Measurements from ENCODE around the gene MAN1A1.

DNA sequence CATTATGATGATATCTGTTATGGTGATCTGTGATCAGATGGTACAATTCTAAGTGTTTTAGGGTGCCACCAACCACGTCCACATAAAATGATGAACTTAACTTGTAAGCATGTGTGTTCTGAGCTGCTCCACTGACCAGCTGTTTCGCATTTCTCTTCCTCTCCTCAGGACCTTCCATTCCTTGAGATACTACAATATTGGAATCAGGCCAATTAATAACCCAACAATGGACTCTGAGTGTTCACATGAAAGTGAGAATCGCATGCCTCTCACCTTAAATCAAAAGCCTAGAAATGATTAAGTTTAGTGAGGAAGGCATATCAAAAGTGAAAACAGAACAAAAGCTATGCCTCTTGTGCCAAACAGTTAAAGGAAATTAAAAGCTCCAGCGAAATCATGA lies 114.6 kb downstream of the MAN1A1 start:
- no peak for TF ChIP-seq POLR2A (IDR thresholded peaks at IDR 0.05)
- TF ChIP-seq, protein P1, sequence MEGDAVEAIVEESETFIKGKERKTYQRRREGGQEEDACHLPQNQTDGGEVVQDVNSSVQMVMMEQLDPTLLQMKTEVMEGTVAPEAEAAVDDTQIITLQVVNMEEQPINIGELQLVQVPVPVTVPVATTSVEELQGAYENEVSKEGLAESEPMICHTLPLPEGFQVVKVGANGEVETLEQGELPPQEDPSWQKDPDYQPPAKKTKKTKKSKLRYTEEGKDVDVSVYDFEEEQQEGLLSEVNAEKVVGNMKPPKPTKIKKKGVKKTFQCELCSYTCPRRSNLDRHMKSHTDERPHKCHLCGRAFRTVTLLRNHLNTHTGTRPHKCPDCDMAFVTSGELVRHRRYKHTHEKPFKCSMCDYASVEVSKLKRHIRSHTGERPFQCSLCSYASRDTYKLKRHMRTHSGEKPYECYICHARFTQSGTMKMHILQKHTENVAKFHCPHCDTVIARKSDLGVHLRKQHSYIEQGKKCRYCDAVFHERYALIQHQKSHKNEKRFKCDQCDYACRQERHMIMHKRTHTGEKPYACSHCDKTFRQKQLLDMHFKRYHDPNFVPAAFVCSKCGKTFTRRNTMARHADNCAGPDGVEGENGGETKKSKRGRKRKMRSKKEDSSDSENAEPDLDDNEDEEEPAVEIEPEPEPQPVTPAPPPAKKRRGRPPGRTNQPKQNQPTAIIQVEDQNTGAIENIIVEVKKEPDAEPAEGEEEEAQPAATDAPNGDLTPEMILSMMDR (IDR thresholded peaks at IDR 0.05): no peak

Measured in uterus (tissue), 2 donors.